Inferior parietal cortex (tissue), 1 donor: Measurements from ENCODE around the gene NEDD4L.

Experiments used
- DNase-seq: peaks from one replicate; pipeline ENCODE4 v3.0.0-alpha.2; 2016; ENCODE audit errors: extremely low spot score

Gene NEDD4L

GRCh38 chr18:58052960-58053359 lies 8.9 kb downstream of the NEDD4L start:
- DNase-seq: no peak

GRCh38 chr18:58054041-58054781 lies 10.2 kb downstream of the NEDD4L start:
- no peak for DNase-seq

GRCh38 chr18:58055890-58056558 lies 12.0 kb downstream of the NEDD4L start:
- no peak for DNase-seq

GRCh38 chr18:58056852-58057251 lies 12.8 kb downstream of the NEDD4L start:
- no peak for DNase-seq

- no peak for DNase-seq
These were observed 13.4 kb downstream of the NEDD4L start for GRCh38 chr18:58057291-58057965.

GRCh38 chr18:58058720-58059119 lies 14.7 kb downstream of the NEDD4L start:
- DNase-seq: no peak

GRCh38 chr18:58060254-58060653 lies 16.2 kb downstream of the NEDD4L start:
- DNase-seq: no peak

- no peak for DNase-seq
These were observed 17.3 kb downstream of the NEDD4L start for GRCh38 chr18:58061349-58061748.

- no peak for DNase-seq
These were observed 20.5 kb downstream of the NEDD4L start for GRCh38 chr18:58064406-58064998.

- DNase-seq: no peak
These were observed 21.9 kb downstream of the NEDD4L start for GRCh38 chr18:58065956-58066355.

- DNase-seq: no peak
These were observed 23.6 kb downstream of the NEDD4L start for GRCh38 chr18:58067601-58068000.

GRCh38 chr18:58069099-58069498 lies 25.1 kb downstream of the NEDD4L start:
- no peak for DNase-seq

GRCh38 chr18:58069721-58070292 lies 25.8 kb downstream of the NEDD4L start:
- DNase-seq: no peak

- DNase-seq: no peak
These were observed 32.0 kb downstream of the NEDD4L start for GRCh38 chr18:58076052-58076451.

GRCh38 chr18:58077329-58077728 lies 33.3 kb downstream of the NEDD4L start:
- no peak for DNase-seq

GRCh38 chr18:58078889-58079573 lies 35.0 kb downstream of the NEDD4L start:
- no peak for DNase-seq

- DNase-seq: no peak
These were observed 36.4 kb downstream of the NEDD4L start for GRCh38 chr18:58080451-58080850.

GRCh38 chr18:58087928-58088690 lies 44.1 kb downstream of the NEDD4L start:
- no peak for DNase-seq

GRCh38 chr18:58088691-58089065 lies 44.7 kb downstream of the NEDD4L start:
- DNase-seq: no peak

- DNase-seq: no peak
These were observed 47.1 kb downstream of the NEDD4L start for GRCh38 chr18:58091099-58091611.
